GM18498 (cell line): ENCODE data around the gene PLEK2.
"Not testable (repeated sequence)": the region's sequence is repeated elsewhere in the genome, so short reads cannot be mapped to it uniquely, and the experiment has no call there.

Experiments used
- ATAC-seq: cut with Tn5 transposase; IDR thresholded peaks from one replicate; pipeline ENCODE4 v1.9.1; 2021; ENCODE audit warnings: mild to moderate bottlenecking, moderate library complexity; ENCODE audit not compliant: unreplicated experiment

PLEK2 gene

DNA sequence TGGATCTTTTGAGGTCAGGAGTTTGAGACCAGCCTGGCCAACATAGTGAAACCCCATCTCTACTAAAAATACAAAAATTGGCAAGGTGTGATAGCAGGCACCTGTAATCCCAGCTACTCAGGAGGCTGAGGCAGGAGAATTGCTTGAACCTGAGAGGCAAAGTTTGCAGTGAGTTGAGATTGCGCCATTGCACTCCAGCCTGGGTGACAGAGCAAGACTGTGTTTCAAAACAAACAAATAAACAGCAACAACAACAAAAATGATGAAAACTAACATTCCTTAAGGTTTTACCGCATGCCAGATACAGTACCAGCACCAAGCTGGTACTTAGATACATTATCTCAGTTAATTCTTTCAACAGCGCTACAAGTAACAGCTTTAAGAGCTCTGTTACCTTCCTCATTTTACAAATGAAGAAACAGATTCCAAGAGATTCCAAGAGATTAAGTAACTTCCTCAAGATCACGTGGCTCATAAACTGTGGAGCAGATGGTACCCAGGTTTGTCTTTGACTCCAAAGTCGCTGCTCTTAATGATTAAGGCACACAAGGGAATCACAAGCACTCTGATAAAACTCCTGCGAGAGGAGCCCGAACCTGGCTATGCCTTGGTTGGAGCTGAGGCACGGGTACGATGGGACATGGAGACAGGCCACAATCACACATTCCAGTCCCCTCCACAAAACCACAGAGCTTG lies 17.7 kb upstream of the PLEK2 start:
- ATAC-seq = no peak

DNA sequence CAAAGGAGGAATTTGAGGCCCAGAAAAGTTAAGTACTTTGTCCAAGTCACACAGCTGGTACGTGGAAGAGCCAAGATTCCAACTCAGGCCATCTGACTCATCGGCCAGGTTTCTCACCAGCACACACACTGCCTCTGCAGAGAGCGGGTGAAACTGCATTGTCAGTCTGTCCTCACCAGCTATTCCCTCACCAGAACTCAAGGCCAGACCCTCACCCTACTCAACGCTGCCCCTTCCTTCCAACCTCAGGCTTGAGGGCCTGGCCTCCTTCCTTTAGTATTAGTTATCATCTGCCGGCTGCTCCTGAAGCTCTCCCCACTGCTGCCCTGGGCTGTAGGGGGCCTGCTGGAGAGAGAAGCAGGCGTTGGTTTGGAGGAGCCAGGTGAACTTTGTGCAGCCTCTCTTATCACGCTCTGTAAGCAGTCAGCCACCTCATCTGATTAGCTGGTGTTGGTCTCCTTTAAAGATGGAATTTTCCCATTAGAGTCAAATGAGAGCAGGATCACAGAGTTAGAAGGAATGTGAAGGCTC lies 16.6 kb upstream of the PLEK2 start:
- ATAC-seq = no peak

DNA sequence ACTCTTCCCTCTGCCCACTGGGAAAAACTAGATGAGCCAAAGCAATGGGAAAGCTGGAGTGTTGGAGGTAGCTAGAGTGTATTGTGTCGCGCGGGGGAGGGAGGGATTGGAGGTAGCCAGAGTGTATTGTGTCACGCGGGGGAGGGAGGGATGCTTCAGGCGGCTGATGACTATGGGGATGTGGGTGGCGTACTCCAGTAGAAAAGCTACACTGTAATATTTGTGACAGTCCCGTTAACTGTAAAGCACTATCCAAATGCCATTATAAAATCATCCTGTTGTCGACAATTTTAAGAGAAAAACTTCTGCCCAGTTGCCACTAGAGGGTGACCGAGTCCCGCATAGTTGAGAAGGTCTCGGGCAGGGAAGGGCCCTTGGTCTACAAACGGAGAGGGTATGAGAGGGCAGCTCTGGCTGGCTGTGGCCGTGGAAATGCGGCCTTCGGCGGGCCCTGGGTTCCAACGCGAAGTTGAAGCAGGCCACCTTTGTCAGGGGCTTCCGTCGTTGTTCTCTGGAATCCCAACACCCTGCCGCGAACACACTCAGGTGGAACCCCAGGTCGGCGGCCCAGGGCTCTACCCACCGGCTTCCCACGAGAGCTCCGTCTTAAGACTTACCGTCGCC lies 15.1 kb upstream of the PLEK2 start:
- peak; percentile 73 for ATAC-seq

DNA sequence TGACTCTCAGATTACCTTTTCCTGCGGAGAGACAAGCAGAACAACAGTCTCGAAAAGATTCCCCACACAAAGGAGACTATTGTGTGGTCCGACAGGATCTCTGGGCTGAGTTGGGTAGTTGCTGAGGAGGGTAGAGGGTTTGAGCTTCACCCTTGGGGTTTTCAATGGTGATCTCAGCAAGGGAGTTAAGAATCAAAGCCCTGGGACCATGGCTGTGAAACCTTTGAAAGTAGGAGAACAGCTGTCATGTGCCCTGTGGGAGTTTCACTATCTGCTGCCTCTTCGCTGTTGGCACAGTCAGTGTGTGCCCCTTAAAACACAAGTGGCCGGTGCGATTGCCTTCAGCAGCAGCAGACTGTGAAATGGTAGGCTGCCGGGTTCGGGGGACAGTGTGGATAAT lies 14.2 kb upstream of the PLEK2 start:
- ATAC-seq = no peak

DNA sequence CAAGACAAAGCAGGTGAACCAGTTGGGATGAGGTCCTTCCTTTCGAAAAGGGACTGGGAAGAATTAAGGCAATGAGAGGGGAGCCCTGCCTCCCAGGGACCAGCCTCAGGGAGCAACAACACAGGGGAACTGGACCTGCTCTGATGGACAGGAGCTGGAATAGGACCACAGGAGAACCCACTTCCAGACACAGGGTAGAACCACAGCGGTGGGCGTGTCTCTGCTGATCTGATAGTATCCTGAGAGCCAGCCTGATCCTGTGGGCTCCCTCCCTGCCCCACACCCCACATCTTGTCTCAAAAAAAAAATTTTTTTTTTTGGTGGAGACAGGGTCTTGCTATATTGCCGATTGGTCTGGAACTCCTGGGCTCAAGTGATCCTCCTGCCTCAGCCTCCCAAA lies 13.6 kb upstream of the PLEK2 start:
- ATAC-seq = no peak

DNA sequence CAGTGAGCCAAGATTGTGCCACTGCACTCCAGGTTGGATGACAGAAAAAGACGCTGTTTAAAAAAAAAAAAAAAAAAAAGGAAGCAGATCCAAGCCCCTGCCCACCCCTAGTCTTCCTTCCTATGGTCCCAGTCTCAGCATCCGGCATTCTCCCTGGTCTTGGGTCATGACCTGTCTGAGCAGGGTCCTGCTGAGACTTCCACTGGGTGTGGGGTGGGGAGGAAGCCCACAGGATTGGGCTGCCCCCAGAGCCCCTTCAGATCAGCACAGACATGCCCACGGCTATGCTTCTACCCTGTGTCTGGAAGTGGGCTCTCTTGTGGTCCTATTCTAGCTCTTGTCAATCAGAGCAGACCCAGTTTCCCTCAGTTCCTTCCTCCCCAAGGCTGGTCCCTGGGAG lies 12.6 kb upstream of the PLEK2 start:
- ATAC-seq = no peak

DNA sequence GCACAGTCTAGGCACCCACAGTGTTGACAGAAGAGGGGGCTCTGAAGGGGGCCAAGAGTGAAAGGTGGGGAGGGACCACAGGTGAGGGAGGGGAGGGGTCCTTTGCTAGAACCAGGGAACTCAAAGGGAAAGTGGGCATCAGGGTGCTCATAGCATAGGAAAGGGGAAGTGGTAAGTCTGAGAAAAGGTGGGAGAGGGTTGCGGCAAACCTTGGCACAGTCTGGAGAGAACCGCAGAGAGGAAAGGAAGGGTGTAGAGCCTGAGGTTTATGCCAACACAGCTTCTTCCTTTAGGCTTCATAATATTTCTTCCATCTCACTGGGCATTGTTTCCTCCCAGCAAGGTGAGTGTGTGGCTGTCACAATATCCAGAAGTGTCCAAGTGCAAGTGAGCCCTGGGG lies 11.5 kb upstream of the PLEK2 start:
- ATAC-seq = no peak

DNA sequence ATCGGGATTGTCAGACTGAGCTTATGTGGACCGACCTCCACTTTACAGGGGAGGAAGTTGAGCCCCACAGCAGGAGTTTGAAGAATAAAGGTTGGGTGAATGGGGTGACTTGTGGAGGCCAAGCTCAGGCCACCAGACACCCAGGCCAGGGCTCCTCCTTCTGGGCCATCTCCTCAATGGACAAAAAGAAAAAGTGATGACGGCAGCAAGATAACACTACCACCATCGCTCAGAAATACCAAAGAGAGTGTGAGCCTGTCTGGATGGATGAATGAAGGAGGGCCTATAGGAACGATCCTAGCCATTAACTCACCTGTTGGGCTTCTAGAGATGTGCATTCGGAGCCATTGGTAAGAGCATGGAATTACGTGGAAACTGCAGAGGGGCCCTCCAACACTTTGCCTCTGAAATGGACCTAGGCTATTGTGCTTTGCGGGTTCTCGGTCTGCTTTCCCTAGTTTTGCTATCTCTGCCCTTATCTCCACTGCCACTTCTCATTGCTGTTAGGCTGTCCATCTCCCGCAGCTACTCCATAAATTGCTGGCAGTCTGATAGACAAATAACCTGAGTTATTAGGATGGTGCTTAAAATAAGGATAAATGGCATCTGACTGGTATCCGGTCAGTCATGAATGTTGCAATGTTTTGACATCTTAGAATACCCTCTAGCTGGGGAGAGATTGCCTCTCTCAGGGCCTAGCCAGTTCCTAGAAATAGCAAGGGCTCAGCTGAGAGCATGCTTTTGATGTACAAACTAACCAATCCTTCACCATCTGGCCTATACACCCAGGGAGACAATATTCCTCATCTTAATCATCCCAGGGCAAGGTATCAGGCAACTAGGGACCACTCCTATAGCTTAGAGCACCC lies 9.6 kb upstream of the PLEK2 start:
- no peak for ATAC-seq

DNA sequence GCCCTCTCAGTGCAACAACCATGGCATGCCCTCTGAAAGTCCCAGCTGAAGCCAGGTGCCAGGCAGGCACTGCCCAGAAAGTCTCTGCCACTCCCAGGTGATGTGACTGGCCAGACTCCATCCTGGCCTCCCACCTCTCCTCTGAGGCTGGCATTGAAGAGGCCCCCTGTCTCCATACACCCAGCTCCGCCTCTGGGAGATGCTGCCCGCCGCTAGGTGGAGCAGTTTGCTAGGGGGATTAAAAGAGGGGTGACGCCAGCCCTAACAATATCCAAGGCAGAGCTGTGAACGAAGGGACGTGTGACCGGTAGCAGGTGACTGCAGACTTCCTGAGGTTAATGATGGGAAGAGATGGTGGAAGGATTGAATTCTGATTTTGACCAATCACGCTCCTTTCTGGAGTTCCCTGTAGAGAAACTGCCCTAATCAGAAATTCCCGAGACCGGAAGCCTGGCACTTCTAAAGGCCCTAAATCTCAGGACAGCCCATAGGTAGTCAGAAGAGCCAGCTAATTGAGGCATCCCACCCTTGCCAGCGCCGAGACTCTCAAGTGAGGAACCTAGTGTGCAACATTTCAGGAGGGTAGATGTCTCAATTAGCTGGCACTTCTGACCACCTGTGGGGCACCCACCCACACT lies 8.3 kb upstream of the PLEK2 start:
- no peak for ATAC-seq

DNA sequence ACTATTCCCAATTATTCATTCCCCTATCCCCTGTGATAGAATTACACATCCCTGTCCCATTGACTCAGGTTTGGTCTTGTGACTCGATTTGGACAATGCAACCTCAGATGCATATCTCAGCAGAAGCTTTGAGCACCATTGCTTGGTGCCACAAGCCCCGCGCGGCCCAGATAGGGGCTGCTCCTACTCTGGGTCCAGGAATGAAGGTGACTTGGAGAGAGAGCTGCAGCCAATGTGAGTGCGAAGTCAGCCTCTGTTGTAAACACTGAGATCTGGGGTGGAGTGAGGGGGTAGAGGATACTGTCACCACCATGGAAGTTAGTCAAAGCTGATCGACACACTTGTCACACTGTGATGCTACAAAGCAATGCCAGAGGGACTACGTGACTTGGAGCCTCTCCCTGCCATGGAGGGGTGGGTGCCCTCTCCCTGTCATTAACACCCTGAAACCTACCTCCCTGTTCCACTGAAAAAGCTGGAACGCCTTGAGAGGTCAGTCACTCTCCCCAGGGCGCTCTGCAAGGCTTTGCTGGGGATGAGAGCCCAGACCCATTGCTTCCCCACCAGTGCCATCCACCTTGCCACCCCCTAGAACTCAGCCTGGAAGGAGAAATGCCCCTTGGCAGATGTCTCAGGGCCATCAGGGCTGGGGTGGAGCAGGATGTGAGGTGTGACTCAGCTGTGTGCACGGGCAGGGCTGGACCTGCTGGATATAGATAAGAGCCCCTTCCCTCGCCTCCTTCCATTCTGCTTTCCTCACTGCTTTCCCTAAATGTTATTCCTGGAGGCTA lies 6.6 kb upstream of the PLEK2 start:
- ATAC-seq = no peak

DNA sequence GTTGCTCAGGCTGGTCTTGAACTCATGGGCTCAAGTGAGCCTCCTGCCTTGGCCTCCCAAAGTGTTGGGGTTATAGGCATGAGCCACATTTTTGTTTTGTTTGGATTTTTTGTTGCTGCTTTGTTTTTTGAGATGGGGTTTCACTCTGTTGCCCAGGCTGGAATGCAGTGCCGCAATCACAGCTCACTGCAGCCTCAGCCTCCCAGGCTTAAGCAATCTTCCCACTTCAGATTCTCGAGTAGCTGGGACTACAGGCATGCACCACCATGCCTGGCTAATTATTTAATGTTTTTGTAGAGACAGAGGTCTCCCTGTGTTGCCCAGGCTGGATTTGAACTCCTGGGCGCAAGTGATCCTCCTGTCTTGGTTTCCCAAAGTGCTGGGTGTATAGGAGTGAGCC lies 5.7 kb upstream of the PLEK2 start:
- no peak for ATAC-seq

DNA sequence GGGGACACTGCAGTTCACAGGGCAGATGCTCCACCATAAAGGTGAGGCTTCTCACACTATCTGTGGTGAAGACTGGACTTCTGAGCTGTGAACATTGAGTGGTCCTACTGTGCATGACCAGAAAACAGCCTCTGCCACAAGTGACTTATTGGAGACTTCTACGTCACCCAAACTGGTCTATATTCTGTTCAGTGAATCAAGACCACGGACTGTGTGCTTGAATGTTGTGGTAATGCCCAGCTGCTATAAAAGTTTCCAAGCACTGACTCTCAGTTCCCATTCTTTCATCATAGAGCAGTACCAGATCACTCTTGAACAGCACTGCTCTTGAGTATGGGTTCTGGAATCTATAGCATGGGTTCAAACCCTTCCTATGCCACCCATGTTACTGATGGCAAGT lies 4.8 kb upstream of the PLEK2 start:
- ATAC-seq = no peak

DNA sequence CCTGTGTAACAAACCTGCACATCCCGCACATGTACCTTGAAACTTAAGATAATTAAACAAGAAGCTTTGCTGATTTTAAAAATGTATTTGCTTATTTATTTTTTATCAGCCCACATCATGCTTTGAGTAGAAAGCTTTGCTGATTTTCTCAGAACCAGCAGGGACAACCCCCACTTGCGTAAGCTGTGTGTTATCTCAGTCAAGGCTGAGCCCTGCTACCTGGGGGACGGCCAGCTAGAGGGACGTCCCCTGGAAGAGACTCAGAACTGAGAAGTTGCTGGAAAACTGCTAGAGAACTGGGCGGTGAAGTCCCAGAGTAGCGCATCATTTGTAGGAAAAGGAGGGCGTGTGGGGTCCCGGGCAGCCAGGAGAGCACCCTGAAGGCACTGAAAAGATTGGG lies 4.1 kb upstream of the PLEK2 start:
- no peak for ATAC-seq

DNA sequence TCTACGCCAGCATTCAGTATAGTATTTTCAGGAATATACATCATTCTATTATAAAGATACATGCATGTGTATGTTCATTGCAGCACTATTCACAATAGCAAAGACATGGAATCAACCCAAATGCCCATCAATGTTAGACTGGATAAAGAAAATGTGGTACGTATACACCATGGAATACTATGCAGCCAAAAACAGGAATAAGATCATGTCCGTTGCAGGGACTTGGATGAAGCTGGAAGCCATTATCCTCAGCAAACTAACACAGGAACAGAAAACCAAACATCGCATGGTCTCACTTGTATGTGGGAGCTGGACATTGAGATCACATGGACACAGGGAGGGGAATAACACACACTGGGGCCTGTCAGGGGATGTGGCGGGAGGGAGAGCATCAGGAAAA lies 3.6 kb upstream of the PLEK2 start:
- ATAC-seq = not testable (repeated sequence)

DNA sequence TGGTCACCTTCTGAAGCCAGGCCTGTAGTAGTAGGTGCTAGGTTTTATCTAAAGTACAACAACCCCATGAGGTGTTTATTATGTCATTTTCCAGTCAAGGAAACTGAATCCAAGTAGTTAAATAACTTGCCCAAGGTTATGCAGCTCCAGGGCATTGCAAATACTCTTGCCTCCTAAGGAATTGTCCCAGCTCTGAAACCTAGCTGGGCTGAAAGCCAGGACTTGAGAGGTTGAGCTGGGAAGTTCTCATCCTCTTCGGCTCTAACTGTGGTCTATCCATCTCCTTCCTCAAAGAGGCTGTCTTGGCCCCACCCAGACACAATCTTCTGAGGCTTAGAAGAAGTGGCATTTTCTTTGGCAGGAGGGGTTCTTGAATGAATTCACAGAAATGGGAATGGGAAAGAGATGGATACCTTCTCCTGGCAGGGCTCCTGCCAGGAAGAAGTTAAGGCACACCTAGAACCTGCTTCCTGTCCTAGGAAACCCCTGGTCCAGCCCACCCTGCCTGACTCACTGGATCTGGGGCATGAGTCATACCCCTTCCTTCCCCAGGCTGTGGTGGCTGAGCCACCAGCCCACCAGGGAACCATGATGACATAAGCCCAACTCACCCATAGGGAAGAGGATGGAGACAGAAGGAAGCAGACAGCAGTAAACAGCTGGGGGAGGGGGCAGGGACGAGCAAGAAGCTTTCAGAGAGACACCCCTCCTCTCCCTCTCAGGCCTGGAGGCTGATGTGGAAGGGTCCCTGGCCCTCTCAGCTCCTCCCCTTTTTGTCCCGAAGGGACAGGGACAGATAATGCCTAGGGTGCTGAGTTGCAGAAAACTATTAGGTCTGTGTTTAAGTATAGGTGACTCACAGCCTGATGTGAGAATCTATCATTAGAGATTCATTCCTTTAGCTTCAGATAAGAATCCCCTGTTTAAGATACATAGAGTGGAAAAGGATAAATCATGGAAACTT lies 2.1 kb upstream of the PLEK2 start:
- ATAC-seq = no peak

DNA sequence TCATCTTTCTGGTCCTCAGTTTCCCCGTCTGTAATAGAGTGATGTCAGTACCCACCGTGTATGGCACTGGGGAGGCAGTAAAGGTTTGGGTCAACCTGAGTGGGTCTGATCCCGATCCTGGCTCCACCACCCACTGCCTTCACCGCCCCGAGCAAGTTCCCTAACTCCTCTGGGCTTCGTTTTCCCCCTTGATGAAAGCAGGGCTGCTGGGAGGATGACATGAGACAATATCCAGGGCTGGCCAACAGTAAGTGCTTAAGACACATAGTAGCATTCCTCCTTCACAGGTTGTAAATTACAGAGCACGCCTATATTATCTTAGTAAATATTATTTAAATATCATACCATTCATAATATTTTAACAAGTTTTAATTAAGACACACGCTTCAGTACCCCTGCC lies 595 bp downstream of the PLEK2 start:
- ATAC-seq = no peak

DNA sequence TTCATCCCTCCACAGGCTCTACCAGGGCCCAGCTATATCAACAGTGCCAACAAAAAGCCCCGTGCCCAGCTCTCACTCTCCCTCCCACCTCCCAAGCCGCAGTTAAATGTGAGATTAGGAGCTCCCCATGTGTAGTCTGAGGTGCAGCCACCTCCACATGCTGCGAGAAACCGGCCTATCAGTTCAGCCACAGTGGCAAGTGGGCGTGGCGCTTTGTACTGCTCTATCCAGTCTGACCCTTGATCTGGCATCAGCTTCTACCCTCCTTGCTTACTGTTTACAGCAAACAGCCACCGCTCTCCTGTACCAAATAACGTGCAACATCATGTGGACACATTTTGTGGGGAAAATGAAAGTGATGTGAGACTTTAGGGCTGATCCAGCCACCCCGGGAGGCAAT lies 1.7 kb downstream of the PLEK2 start:
- no peak for ATAC-seq

DNA sequence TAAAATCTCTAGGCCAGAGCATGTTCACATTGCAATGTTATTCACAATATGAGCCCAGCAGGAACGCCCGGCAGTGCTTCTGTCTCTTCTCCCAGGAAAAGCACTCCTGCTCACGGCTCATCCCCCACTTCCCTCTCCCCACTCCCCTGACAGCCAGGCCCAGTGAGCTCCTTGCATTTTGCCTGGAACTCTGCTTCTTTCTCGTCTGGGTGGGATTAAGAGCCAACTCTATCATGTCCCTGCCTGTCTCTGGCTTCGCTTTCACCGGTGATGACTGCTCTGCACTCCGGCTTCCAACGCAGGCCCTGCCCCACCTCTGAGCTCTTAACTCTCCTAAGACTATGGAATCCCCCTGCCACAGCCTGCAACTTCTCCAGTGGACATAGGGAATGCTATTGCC lies 2.5 kb downstream of the PLEK2 start:
- no peak for ATAC-seq

DNA sequence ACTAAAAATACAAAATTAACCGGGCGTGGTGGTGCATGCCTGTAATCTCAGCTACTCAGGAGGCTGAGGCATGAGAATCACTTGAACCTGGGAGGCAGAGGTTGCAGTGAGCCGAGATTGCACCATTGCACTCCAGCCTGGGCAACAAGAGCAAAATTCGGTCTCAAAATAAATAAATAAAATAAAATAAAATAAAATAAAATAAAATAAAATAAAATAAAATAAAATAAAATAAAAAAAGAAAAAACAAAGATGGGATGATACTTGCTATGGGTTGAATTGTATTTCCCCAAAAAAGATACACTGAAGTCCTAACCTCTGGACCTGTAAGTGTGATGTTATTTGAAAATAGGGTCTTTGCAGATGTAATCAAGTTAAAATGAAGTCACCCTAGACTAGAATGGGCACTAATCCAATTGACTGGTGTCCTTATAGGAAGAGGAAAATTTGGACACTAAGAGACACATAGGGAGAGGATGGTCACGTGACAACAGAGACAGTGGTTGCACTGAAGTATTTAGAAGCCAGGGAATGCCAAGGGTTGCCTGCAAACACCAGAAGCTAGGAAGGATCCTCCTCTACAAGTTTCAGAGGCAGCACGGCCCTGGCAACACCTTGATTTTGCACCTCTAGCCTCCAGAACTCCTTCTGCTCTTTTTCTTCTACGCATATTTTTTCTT lies 3.7 kb downstream of the PLEK2 start:
- not testable (repeated sequence) for ATAC-seq
